Thyroid gland (tissue), 4 donors: Measurements from ENCODE around the gene SMARCC1.

Experiments
- CTCF ChIP-seq, 6 experiments: fragments of 200-600 bp in 3 of 6; fragments of 450-650 bp in 3 of 6; sonication (generic) in 3 of 6; IDR thresholded peaks; one replicate each; pipeline ENCODE4 v1.5.1; 2016 to 2019; ENCODE audit warnings: antibody characterized with exemption in 6 of 6, mild to moderate bottlenecking in 2 of 6, inconsistent platforms in 1 of 6, moderate library complexity in 1 of 6
- POLR2A ChIP-seq, 2 donors: fragments of 450-650 bp; IDR thresholded peaks; one replicate each; pipeline ENCODE4 v1.6.1; 2017; ENCODE audit warnings: antibody characterized with exemption in 2 of 2, mild to moderate bottlenecking in 2 of 2, moderate library complexity in 1 of 2

DNA sequence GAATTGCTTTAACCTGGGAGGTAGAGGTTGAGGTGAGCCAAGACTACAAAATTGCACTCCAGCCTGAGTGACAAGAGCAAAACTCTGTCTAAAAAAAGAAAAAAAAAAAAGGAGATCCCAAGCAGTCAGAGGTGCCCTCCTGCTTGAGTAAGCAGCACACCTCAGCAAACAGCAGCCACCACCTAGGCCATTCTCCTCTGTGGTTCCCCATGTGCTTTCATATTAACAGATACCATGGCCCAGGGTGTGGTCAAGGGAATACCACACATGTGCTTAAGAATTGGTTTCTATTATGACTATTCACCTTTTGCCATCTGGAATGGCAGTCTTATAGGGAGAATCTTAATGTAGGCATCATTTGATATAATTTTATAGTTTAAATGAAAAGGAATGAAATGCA lies 178.4 kb downstream of the SMARCC1 start:
- TF ChIP-seq POLR2A (IDR thresholded peaks at IDR 0.05) (no peak), CTCF (IDR thresholded peaks at IDR 0.05) (no peak)
